Measurements from ENCODE around the gene NOTCH2NLA.
"Not testable (repeated sequence)": the region's sequence is repeated elsewhere in the genome, so short reads cannot be mapped to it uniquely, and the experiment has no call there.

NOTCH2NLA gene

DNA sequence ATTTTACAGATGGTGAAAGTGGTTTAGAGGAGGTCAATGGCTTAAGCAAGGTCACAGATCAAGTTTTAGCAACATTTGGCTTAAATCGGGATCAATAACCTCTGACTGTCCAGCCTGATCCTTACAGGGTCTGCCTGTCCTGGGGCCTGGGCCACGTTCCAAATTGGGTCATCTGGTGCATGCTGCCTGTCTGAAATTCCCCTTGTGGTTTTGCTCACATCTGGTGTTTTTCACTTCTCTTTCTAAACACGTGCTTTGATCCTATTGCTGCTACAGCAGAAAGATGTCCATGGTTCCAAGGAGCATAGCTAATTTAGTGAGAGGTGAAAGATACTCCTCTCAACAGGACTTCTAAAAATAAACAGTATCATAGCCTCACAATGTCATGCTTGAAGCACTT, 49.5 kb upstream of the NOTCH2NLA start:
- POLR2A ChIA-PET: not testable (repeated sequence)

DNA sequence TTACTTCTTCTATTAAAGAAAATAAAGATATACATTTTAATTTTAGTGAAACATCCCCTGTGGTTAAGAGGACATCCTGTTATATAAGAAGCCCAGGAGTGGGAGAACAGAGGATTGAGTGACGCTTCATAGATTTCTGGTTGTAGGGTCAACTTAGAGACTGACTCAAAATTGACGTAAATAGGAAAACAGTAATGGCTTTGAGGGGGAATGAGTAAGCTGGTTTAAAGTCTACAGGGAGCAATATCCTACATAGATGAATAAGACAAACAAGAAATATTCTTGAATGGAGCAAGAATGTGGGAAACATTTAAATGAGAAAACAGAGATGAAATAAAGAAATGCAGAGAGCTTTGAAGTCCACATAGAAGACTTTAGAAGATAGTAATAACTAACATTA, 48.3 kb upstream of the NOTCH2NLA start:
- H3K36me3 ChIP-seq (ENCODE audit: control insufficient read depth in 2 of 2, insufficient read depth in 1 of 2, low read length in 2 of 2); H3K4me3 ChIP-seq (ENCODE audit: low read depth, low read length); POLR2A ChIA-PET; H3K4me1 ChIP-seq (ENCODE audit: control insufficient read depth, insufficient read depth, low read length); CTCF ChIA-PET; H3K9me3 ChIP-seq (ENCODE audit: control insufficient read depth, insufficient read depth, low read depth, low read length); H3K27ac ChIP-seq (ENCODE audit: extremely low read depth, low read depth, low read length): not testable (repeated sequence)

More for the DNA sequence above, 49.5 kb upstream of the NOTCH2NLA start:
- H3K9me3 ChIP-seq (ENCODE audit: control insufficient read depth, insufficient read depth, low read depth, low read length); H3K4me1 ChIP-seq (ENCODE audit: control insufficient read depth, insufficient read depth, low read length); H3K36me3 ChIP-seq (ENCODE audit: control insufficient read depth in 2 of 2, insufficient read depth in 1 of 2, low read length in 2 of 2); H3K27ac ChIP-seq (ENCODE audit: extremely low read depth, low read depth, low read length); CTCF ChIA-PET; H3K4me3 ChIP-seq (ENCODE audit: low read depth, low read length): not testable (repeated sequence)

DNA sequence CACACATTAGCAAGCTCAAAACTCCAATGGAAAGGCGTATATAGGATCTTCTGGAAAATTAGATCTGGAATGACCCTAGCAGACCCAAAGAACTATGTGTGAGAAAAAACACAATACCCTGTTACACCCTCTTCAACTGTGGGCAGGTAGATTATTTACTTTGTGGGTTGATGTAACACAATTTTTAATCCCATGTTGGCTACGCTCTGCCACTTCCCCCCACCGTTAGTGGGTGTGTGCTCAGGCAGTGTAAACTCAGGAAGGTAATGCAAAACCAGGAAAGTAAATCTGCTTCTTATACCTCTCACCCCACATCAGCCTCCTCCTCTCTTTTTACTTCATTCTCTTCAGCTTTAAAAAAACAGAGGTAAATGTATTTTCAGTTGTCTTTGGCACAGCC, 45.3 kb upstream of the NOTCH2NLA start:
- POLR2A ChIA-PET; H3K36me3 ChIP-seq (ENCODE audit: control insufficient read depth in 2 of 2, insufficient read depth in 1 of 2, low read length in 2 of 2); H3K4me3 ChIP-seq (ENCODE audit: low read depth, low read length); CTCF ChIA-PET; H3K9me3 ChIP-seq (ENCODE audit: control insufficient read depth, insufficient read depth, low read depth, low read length); H3K27ac ChIP-seq (ENCODE audit: extremely low read depth, low read depth, low read length); H3K4me1 ChIP-seq (ENCODE audit: control insufficient read depth, insufficient read depth, low read length): not testable (repeated sequence)

DNA sequence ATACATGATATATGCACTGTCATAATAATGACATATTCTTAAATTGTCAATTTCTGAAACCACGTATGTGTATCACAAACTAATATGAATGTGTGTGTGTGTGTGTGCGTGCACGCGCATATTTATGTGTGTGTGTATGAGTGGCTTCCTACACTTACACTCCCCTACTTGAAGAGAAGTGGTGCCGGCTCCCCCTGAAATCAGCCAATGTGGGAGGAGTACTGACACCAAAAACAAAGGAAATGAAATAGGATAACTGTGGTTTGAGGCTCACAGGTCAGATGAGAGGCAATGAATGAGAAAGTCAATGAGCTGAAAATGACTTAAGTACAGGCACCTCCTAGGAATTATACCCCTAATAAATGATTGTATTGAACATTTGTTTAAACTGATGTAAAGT, 44.4 kb upstream of the NOTCH2NLA start:
- H3K9me3 ChIP-seq (ENCODE audit: control insufficient read depth, insufficient read depth, low read depth, low read length); H3K36me3 ChIP-seq (ENCODE audit: control insufficient read depth in 2 of 2, insufficient read depth in 1 of 2, low read length in 2 of 2); H3K27ac ChIP-seq (ENCODE audit: extremely low read depth, low read depth, low read length); H3K4me3 ChIP-seq (ENCODE audit: low read depth, low read length); CTCF ChIA-PET; POLR2A ChIA-PET; H3K4me1 ChIP-seq (ENCODE audit: control insufficient read depth, insufficient read depth, low read length): not testable (repeated sequence)

DNA sequence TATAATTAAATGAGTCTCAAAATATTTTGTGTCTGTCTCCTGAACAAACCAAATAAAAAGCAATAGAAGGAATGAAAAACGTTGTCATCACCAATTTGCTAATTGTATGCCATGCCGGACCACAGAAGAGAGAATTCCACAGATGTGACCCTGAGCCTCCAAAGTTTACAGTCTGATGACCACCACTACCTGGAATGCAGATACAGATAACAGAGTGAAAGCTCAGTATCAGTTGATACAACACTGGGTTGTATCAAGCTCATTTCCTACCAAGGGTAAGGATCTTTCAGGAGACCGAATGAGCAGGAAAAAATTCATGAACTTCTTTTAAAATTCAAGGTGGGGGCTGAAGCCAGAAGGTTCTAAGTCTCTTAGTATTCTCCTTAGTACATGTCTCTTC, 43.9 kb upstream of the NOTCH2NLA start:
- H3K4me1 ChIP-seq (ENCODE audit: control insufficient read depth, insufficient read depth, low read length); H3K9me3 ChIP-seq (ENCODE audit: control insufficient read depth, insufficient read depth, low read depth, low read length); H3K36me3 ChIP-seq (ENCODE audit: control insufficient read depth in 2 of 2, insufficient read depth in 1 of 2, low read length in 2 of 2); H3K4me3 ChIP-seq (ENCODE audit: low read depth, low read length); POLR2A ChIA-PET; H3K27ac ChIP-seq (ENCODE audit: extremely low read depth, low read depth, low read length); CTCF ChIA-PET: not testable (repeated sequence)

DNA sequence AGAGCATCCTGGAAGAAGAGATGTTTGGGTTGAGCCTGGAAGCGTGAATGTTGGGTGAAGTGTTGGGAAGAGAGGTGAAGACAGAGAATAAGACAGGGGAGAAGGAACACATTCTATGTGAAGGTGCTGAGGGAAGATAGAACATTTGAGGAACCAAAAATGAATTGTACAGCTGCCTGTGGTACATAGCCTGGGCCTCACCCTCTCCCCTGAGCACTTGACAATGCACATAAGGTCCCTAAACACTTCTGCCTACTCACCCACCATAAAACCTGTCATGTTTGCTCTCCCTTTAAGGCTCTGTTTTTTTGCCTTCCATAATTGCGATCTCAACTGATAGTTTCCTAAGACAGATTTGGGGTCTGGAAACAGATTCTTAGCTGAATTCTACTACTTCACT, 43.2 kb upstream of the NOTCH2NLA start:
- H3K4me1 ChIP-seq (ENCODE audit: control insufficient read depth, insufficient read depth, low read length); POLR2A ChIA-PET; H3K27ac ChIP-seq (ENCODE audit: extremely low read depth, low read depth, low read length); H3K9me3 ChIP-seq (ENCODE audit: control insufficient read depth, insufficient read depth, low read depth, low read length); H3K4me3 ChIP-seq (ENCODE audit: low read depth, low read length); CTCF ChIA-PET; H3K36me3 ChIP-seq (ENCODE audit: control insufficient read depth in 2 of 2, insufficient read depth in 1 of 2, low read length in 2 of 2): not testable (repeated sequence)

DNA sequence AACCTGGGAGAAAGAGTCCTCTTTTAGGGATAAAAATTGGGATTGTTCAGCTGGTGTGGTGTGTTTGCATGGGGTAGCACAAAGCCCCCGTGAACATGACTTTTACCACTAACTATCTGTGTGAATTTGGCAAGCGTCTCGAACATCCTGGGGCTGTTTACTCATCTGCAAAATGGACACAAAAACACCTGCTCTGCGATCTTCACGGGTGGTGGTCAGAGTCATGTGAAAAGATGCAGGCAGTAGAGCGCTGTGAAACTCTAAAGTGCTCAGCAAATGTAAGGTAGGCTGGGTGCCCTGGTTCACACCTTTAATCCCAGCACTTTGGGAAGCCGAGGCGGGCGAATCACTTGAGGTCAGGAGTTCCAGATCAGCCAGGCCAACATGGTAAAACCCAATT, 41.3 kb upstream of the NOTCH2NLA start:
- H3K36me3 ChIP-seq (ENCODE audit: control insufficient read depth in 2 of 2, insufficient read depth in 1 of 2, low read length in 2 of 2); H3K4me1 ChIP-seq (ENCODE audit: control insufficient read depth, insufficient read depth, low read length); H3K27ac ChIP-seq (ENCODE audit: extremely low read depth, low read depth, low read length); H3K9me3 ChIP-seq (ENCODE audit: control insufficient read depth, insufficient read depth, low read depth, low read length); H3K4me3 ChIP-seq (ENCODE audit: low read depth, low read length); POLR2A ChIA-PET; CTCF ChIA-PET: not testable (repeated sequence)

DNA sequence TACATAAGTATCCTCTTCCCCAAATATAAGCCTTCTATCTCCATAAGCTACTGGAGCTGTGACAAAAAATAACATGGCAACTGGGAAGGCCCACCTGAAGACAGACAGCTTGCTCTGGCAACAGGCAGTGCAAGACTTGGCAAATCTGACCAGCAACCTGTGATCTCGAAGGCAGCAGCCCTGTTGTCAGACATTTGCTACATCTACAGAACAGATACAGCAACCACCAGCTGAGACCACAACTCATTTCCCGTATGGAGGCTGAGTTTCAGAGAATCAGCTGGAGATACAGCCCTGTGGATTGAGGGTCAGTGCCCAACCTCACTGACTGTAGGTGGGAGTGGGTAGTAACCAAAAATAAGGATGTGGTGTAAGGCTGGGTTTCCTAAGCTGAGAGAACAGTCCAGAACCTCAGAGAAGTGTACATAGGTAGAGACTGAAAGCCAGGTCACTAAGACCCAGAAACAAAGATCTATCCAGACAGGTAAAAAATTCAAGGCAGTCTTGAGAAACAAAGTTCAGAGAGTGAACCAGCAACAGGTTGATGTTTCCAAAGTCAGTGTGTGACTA, 37.4 kb upstream of the NOTCH2NLA start:
- H3K4me1 ChIP-seq (ENCODE audit: control insufficient read depth, insufficient read depth, low read length); POLR2A ChIA-PET; H3K9me3 ChIP-seq (ENCODE audit: control insufficient read depth, insufficient read depth, low read depth, low read length); H3K36me3 ChIP-seq (ENCODE audit: control insufficient read depth in 2 of 2, insufficient read depth in 1 of 2, low read length in 2 of 2); H3K27ac ChIP-seq (ENCODE audit: extremely low read depth, low read depth, low read length); CTCF ChIA-PET; H3K4me3 ChIP-seq (ENCODE audit: low read depth, low read length): not testable (repeated sequence)

DNA sequence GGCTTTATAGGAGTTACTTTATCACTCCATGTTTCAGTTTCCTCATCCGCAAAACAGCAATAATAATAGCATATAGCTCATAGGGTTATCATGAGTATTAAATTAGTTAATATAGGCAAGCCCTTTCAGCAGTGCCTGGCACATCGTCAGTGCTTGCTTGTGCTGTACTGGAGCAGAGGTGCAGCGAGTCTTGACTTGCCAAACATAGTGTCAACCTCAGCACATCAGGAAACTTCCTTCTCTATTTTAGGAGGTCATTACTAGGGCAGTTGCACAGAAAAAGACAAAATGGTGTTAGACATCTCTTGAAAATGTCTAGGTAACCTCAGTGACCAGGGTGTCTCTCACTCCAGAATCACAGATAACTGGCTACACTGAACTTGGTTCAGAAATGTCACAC, 35.9 kb upstream of the NOTCH2NLA start:
- POLR2A ChIA-PET; H3K36me3 ChIP-seq (ENCODE audit: control insufficient read depth in 2 of 2, insufficient read depth in 1 of 2, low read length in 2 of 2); H3K27ac ChIP-seq (ENCODE audit: extremely low read depth, low read depth, low read length); H3K4me1 ChIP-seq (ENCODE audit: control insufficient read depth, insufficient read depth, low read length); CTCF ChIA-PET; H3K4me3 ChIP-seq (ENCODE audit: low read depth, low read length); H3K9me3 ChIP-seq (ENCODE audit: control insufficient read depth, insufficient read depth, low read depth, low read length): not testable (repeated sequence)

DNA sequence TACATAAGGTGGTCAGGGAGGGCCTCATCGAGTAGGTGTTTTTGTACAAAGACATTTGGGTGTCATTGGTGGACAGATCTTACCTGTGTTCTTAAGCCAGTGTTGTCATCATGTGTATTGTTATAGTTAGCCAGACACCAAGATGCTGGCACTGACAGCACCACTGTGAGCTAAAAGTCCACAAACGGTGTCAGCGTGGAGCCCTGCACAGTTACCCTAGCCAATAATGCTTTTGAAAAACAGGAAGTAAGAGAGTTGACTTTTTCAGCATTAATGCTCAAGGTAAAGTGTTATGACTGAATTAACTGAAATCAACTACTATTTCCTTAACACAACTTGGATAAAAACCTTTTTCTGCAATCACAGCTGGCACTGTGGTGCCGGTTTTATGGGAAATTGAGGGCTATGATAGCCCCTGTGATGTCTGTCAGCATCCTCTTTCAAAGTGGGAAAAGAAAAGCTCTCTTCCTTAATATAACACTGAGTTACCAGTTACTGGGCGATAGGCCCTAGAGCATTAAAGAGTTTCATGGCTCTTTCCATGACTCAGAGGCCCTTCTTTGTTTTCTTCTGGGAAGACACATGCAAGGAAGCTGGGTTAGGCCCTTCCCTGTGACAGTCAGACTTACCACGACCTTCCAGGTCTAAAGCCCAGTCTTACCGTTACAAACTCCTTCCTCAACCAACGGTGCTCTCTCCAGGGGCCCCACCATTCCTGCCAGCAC, 31.3 kb upstream of the NOTCH2NLA start:
- POLR2A ChIA-PET; H3K36me3 ChIP-seq (ENCODE audit: control insufficient read depth in 2 of 2, insufficient read depth in 1 of 2, low read length in 2 of 2); H3K4me3 ChIP-seq (ENCODE audit: low read depth, low read length); H3K27ac ChIP-seq (ENCODE audit: extremely low read depth, low read depth, low read length); CTCF ChIA-PET; H3K4me1 ChIP-seq (ENCODE audit: control insufficient read depth, insufficient read depth, low read length); H3K9me3 ChIP-seq (ENCODE audit: control insufficient read depth, insufficient read depth, low read depth, low read length): not testable (repeated sequence)

DNA sequence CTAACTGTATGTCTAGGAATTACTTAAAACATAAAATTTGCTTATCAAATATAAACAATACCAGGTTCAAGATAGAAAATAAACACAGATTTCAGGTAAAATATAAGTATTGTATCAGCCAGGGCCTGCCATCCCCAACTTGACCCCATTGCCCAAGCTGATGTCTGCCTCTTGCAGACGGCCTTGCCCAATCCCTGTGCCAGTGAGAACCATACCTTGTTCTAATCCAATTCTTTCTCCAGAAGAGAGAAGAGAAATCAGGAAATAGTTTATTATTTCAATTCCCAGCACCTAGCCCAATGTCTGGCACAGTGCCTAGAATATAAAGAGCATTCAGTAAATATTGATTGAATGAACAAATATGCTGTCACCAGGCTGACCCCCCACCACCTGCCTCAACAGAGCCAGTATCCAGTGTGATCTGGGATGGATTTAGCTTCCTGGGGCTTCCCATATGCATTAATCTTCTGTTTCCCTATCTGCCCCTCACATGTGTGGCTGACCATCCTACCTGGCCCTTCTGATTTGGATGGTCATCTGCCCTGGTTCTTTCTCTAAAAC, 29.3 kb upstream of the NOTCH2NLA start:
- H3K4me3 ChIP-seq (ENCODE audit: low read depth, low read length); H3K9me3 ChIP-seq (ENCODE audit: control insufficient read depth, insufficient read depth, low read depth, low read length); H3K27ac ChIP-seq (ENCODE audit: extremely low read depth, low read depth, low read length); CTCF ChIA-PET; H3K4me1 ChIP-seq (ENCODE audit: control insufficient read depth, insufficient read depth, low read length); POLR2A ChIA-PET; H3K36me3 ChIP-seq (ENCODE audit: control insufficient read depth in 2 of 2, insufficient read depth in 1 of 2, low read length in 2 of 2): not testable (repeated sequence)

All from HEK293 (cell line).